ENCODE measurements around the gene APP.

- TF ChIP-seq YY1 (IDR thresholded peaks at IDR 0.05; ENCODE audit: low read depth) (no peak), CEBPB (IDR thresholded peaks at IDR 0.05) (no peak), EP300 (IDR thresholded peaks at IDR 0.05; ENCODE audit: borderline replicate concordance) (no peak), FOXM1 (IDR thresholded peaks at IDR 0.05; ENCODE audit: borderline replicate concordance, low read depth) (no peak), NFIC (IDR thresholded peaks at IDR 0.05) (no peak), EGR1 (IDR thresholded peaks at IDR 0.05) (no peak), TEAD4 (IDR thresholded peaks at IDR 0.05) (no peak), RAD21 (IDR thresholded peaks at IDR 0.05; ENCODE audit: low read depth) (no peak), ZBTB7A (IDR thresholded peaks at IDR 0.05; ENCODE audit: low read depth) (no peak), MAX (IDR thresholded peaks at IDR 0.05) (no peak)
Observed at GRCh38 chr21:25979845-25980616, 190.5 kb downstream of the APP start.

Measured in Ishikawa (cell line).